Heart left ventricle (tissue), 16 donors: Measurements from ENCODE around the gene BBC3. TPM values are rescaled to one million over a fixed set of nuclear protein-coding genes. Genes with fewer than 3 reads are reported as not detected.

Experiments used
- ATAC-seq, 4 donors: fragments of 200-7000 bp; cut with Tn5 transposase; one replicate each; pipeline ENCODE4 v1.9.1; 2020 to 2022; ENCODE audit warnings: moderate library complexity in 4 of 4, mild to moderate bottlenecking in 3 of 4, moderate number of reproducible peaks in 1 of 4
- DNase-seq, 5 donors: peaks; one replicate each; pipeline ENCODE4 v3.0.0-alpha.2; 2020
- H3K27ac ChIP-seq, 12 donors: fragments of 200-600 bp; sonication (generic) in 4 of 12; one replicate each; pipeline versions ENCODE4 v1.5.0 to v1.8.0; 2016 to 2022; ENCODE audit warnings: mild to moderate bottlenecking in 2 of 12
- H3K27me3 ChIP-seq, 9 donors: fragments of 200-600 bp; sonication (generic) in 2 of 9; one replicate each; pipeline versions ENCODE4 v1.5.1 to v1.8.0; 2016 to 2022; ENCODE audit warnings: mild to moderate bottlenecking in 3 of 9
- H3K36me3 ChIP-seq, 9 donors: fragments of 200-600 bp; sonication (generic) in 2 of 9; one replicate each; pipeline versions ENCODE4 v1.5.0 to v1.8.0; 2018 to 2022; ENCODE audit warnings: mild to moderate bottlenecking in 2 of 9
- H3K4me1 ChIP-seq, 12 donors: fragments of 200-600 bp; sonication (generic) in 4 of 12; one replicate each; pipeline versions ENCODE4 v1.5.0 to v1.8.0; 2016 to 2022; ENCODE audit warnings: mild to moderate bottlenecking in 3 of 12
- H3K4me3 ChIP-seq, 12 donors: fragments of 200-600 bp; sonication (generic) in 4 of 12; one replicate each; pipeline versions ENCODE4 v1.5.0 to v1.8.0; 2017 to 2022; ENCODE audit warnings: mild to moderate bottlenecking in 9 of 12, moderate library complexity in 4 of 12
- H3K9me3 ChIP-seq, 12 donors: fragments of 200-600 bp; sonication (generic) in 4 of 12; one replicate each; pipeline versions ENCODE4 v1.5.0 to v1.8.0; 2016 to 2022; ENCODE audit warnings: mild to moderate bottlenecking in 1 of 12
- POLR2A ChIP-seq, 2 donors: fragments of 450-650 bp; IDR thresholded peaks; one replicate each; pipeline ENCODE4 v1.6.1; 2017; ENCODE audit warnings: antibody characterized with exemption in 2 of 2, mild to moderate bottlenecking in 2 of 2, moderate library complexity in 2 of 2
- WGBS, 4 donors: extraction: QIAGEN DNeasy Blood & Tissue Kit in 2 of 4; methylation state at CpG; one replicate each; pipeline versions ENCODE4 v1.1.5 to v1.1.7; 2013 to 2018; 5-methylcytosine and 5-hydroxymethylcytosine counted together
- intact Hi-C, 10 donors: fragments of 100-400 bp; cut with DNase I; formaldehyde crosslinking; loops; one replicate each; pipeline versions ENCODE4 v1.11.1 to v1.14.2; 2022
- microRNA counts, 2 donors: library from miRNA; unstranded; fragments of <30 nt; microRNA quantifications; one replicate each; lab custom pipeline; 2016
- microRNA-seq, 4 donors: library from miRNA; unstranded; fragments of <30 nt; microRNA quantifications; one replicate each; pipeline versions ENCODE4 to v1.2.0, GENCODE V29; 2017 to 2020
- polyA plus RNA-seq, 2 donors: library from polyadenylated mRNA; stranded (reverse); fragments of 200-250 nt; gene quantifications; one replicate each; pipeline ENCODE4 v1.2.3, GENCODE V29; 2013
- total RNA-seq, 9 donors: library from RNA; depleted of rRNA in 2 of 9; stranded (reverse); fragments of >200 nt in 2 of 9; fragmentation: NEBNext Ultra II Directional in 3 of 9; extraction: Animal tissue kit (Norgen Biotek cat#: 25700) in 3 of 9; gene quantifications; one replicate each; pipeline versions ENCODE4 v1.1.0 to v1.2.4, GENCODE V29; 2016 to 2023
- TF ChIP-seq, protein P1 (sequence below), 12 donors: fragments of 200-600 bp; sonication (generic) in 4 of 12; IDR thresholded peaks; one replicate each; pipeline versions ENCODE4 v1.5.0 to v1.8.0; 2018 to 2022; ENCODE audit warnings: antibody characterized with exemption in 12 of 12, mild to moderate bottlenecking in 5 of 12
- donor health status: ischemic (EF 13 %, LVEDD 7.1; RV severe dilation, severe dysfunction).
- donor health status: healthy with polysubstance abuse.
- donor health status: DM: no; HTN: yes; CAD: no.
- donor health status: DM: no; HTN: no; CAD: no.
- donor health status: ischemic (EF 25% LVEDD 6.9; RV normal size, moderate dysfunction).
- donor health status: ischemic (EF 25% LVEDD 5.7; RV mildly dilated, moderate dysfunction).
- donor health status: healthy.
- donor health status: DM: yes; HTN: yes; CAD: no.
- donor health status: ischemic (EF 35%, LVEDD 5.7; RV mildly dilated, moderate dysfunction).
- donor health status: nonischemic (EF 11% LVEDD 7.7; RV severe dilation, severe dysfunction).
- donor health status: DM: yes; HTN: yes; CAD: no.
- donor health status: PGD.
- donor health status: ischemic (EF 29% LVEDD 5.4; RV normal size, mild dysfunction).
- donor health status: nonischemic (EF 23%, LVEDD 6.1; RV moderate dilation, normal function).

The BBC3 gene
- total and polyA plus RNA-seq, 11 donors, result 1.9 to 5.4 (median 4.6) TPM

DNA sequence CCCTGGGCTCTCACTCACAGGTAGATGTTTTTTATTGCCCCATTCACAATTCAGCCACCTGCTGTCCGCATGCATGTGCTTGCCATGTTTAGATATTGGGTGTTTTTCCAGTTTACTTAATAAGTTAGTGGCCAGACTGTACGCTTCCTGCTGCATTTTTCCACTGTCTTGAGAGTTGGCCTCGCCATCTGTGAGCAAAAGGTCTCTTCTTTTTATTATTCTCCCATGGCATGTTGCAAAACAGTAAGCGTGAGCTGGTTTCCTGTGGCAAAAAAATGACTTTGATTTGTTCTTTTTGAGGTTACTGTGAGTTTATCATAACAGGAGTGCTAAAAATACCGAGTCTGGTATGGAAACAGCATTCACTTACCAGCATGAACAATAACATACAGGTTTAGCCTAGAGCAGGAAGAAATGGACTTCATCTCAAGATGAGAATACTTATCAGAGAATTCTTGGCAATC is 54.3 kb downstream of the BBC3 start:
- Histone ChIP-seq H3K4me3 (no peak overlapping the region), H3K27ac (peak overlapping the region; percentile 1 to 78 (median 45)), H3K9me3 (no peaks in the 10 kb centered on the region), H3K4me1 (peaks cover 8 to 34% (median 20%) of the 10 kb centered on the region in 12 donors), H3K36me3 (peaks cover 0 to 81% (median 35%) of the 10 kb centered on the region in 9 donors), H3K27me3 (no peaks in the 10 kb centered on the region)
- 30 to 46% (median 39%) methylated on average over 5 of the region's 5 CpGs for WGBS, 4 donors
- peak in 3 of 4 donors; percentile 57 to 72 (median 66) for ATAC-seq
- TF ChIP-seq, protein P1, sequence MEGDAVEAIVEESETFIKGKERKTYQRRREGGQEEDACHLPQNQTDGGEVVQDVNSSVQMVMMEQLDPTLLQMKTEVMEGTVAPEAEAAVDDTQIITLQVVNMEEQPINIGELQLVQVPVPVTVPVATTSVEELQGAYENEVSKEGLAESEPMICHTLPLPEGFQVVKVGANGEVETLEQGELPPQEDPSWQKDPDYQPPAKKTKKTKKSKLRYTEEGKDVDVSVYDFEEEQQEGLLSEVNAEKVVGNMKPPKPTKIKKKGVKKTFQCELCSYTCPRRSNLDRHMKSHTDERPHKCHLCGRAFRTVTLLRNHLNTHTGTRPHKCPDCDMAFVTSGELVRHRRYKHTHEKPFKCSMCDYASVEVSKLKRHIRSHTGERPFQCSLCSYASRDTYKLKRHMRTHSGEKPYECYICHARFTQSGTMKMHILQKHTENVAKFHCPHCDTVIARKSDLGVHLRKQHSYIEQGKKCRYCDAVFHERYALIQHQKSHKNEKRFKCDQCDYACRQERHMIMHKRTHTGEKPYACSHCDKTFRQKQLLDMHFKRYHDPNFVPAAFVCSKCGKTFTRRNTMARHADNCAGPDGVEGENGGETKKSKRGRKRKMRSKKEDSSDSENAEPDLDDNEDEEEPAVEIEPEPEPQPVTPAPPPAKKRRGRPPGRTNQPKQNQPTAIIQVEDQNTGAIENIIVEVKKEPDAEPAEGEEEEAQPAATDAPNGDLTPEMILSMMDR (IDR thresholded peaks at IDR 0.05), result no peak
- no peak for TF ChIP-seq POLR2A (IDR thresholded peaks at IDR 0.05)
- DNase-seq, result no peak
- intact Hi-C loops, result no loop called here

DNA sequence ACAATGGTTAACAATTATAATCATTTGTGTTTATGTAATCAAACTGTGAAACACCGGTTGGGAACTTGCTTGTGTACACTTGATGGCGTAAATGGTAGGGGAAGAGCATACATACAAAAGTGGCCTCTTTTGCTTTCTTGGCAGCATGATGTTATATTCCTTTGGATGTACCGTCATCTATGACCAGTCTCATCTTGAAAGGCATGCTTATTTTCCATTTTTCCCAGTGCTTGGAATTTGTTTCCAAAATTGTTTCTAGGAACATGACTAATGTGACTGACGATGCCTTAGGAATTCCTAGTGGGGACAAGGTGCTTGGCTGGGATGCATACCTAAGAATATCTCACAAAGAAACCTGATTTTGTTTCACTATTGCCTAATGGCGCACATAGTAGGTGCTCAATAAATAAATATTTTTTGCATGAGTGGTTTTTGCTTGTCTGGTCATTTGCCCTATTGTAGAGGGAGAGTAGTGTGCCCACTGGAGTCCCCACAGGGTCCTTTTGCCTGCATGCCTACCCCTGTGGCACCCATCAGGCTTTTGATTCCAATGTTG is 54.9 kb downstream of the BBC3 start:
- peaks cover 8 to 30% (median 20%) of the 10 kb centered on the region in 12 donors for H3K4me1 ChIP-seq
- WGBS, 4 donors, result 72 to 80% (median 78%) methylated on average over 5 of the region's 5 CpGs
- H3K36me3 ChIP-seq, result peaks cover 0 to 84% (median 39%) of the 10 kb centered on the region in 9 donors

DNA sequence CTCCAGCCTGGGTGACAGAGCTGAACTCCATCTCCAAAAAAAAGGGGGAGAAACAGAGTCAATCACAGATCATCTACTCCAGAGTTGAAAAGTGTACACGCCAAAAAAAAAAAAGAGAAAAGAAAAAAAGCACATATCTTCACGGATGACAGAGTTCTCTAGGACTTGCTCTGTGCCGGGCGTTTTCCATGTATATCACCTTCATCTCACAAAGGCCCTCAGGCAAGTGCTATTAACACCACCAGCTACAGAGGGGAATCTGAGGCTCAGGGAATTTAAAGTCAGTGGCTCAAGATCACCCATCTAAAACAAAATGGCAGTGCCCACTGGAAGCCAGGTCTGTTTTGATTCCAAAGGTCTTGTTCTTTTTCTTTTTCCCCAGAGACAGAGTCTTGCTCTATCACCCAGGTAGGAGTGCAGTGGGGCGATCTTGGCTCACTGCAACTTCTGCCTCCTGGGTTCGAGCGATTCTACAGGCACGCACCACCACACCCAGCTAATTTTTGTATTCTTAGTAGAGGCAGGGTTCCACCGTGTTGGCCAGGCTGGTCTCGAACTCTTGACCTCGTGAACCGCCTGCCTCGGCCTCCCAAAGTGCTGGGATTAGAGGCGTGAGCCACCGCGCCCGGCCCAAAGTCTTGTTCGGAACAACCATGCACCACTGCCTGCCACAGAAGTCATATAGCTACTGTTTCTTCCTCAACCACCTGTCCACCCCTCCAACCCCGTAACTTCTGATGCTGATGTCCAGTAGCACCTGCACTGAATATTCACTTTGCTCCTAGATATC is 58.1 kb downstream of the BBC3 start:
- intact Hi-C loops, result no loop called here
- H3K27me3 ChIP-seq, result no peaks in the 10 kb centered on the region
- no peak overlapping the region for H3K4me3 ChIP-seq
- H3K36me3 ChIP-seq, result peaks cover 0 to 92% (median 50%) of the 10 kb centered on the region in 9 donors
- no peak for DNase-seq
- no peak overlapping the region for H3K27ac ChIP-seq
- H3K4me1 ChIP-seq, result peaks cover 8 to 26% (median 19%) of the 10 kb centered on the region in 12 donors
- no peak for ATAC-seq
- H3K9me3 ChIP-seq, result no peaks in the 10 kb centered on the region
- TF ChIP-seq POLR2A (IDR thresholded peaks at IDR 0.05), result no peak
- TF ChIP-seq, protein P1 (IDR thresholded peaks at IDR 0.05), result no peak
- 92 to 96% (median 94%) methylated on average over 19 of the region's 19 CpGs for WGBS, 4 donors

More for the DNA sequence above, 54.9 kb downstream of the BBC3 start:
- H3K27ac ChIP-seq, result peak overlapping the region in 9 of 12 donors; percentile 13 to 78 (median 54)
- intact Hi-C loops, result no loop called here
- TF ChIP-seq, protein P1 (IDR thresholded peaks at IDR 0.05), result no peak
- TF ChIP-seq POLR2A (IDR thresholded peaks at IDR 0.05), result no peak
- H3K27me3 ChIP-seq, result no peaks in the 10 kb centered on the region
- ATAC-seq, result no peak
- no peak overlapping the region for H3K4me3 ChIP-seq
- no peaks in the 10 kb centered on the region for H3K9me3 ChIP-seq
- DNase-seq, result no peak

MicroRNA genes within 50 kb of the gene (microRNA counts, 767-probe panel; counts per million panel counts)
- microRNA hsa-miR-3190-5p (lab: Ali Mortazavi, UCI), result 71.6 to 908 counts per million in 2 donors

Small RNA genes lying within 50 kb of the gene (microRNA-seq; reads per million reads assigned to microRNA genes)
- gene MIR3190, result 0 reads per million in 4 donors
- gene MIR3191, result 0 reads per million in 4 donors

Other genes starting within 250 kb of the BBC3 start
- gene NPAS1, start 211.4 kb downstream of the BBC3 start, total RNA-seq, result 1 to 10 TPM in 2 of 9 donors, under 1 TPM in 6, not detected in 1; 0.16 to 1.3 (median 0.53) TPM
- 1 to 10 TPM; 1.2 to 1.3 TPM for gene NPAS1, start 211.4 kb downstream of the BBC3 start, polyA plus RNA-seq
- 10 to 100 TPM; 21.7 to 58.0 (median 24.5) TPM for gene TMEM160, start 182.6 kb downstream of the BBC3 start, total RNA-seq
- gene TMEM160, start 182.6 kb downstream of the BBC3 start, polyA plus RNA-seq, result 10 to 100 TPM; 10.5 to 21.7 TPM
- gene ZC3H4, start 117.4 kb downstream of the BBC3 start, total RNA-seq, result 10 to 100 TPM; 16.5 to 35.0 (median 24.7) TPM
- gene ZC3H4, start 117.4 kb downstream of the BBC3 start, polyA plus RNA-seq, result 10 to 100 TPM in 1 of 2 donors, 1 to 10 TPM in 1; 9.6 to 10.4 TPM
- 10 to 100 TPM; 30.5 to 58.7 (median 49.7) TPM for gene SAE1, start 100.4 kb downstream of the BBC3 start, total RNA-seq
- 10 to 100 TPM; 15.7 to 84.1 TPM for gene SAE1, start 100.4 kb downstream of the BBC3 start, polyA plus RNA-seq
- 10 to 100 TPM in 8 of 9 donors, 1 to 10 TPM in 1; 6.7 to 23.8 (median 14.9) TPM for gene CCDC9, start 25.3 kb upstream of the BBC3 start, total RNA-seq
- 10 to 100 TPM; 29.5 to 33.3 TPM for gene CCDC9, start 25.3 kb upstream of the BBC3 start, polyA plus RNA-seq
- 10 to 100 TPM in 5 of 9 donors, 1 to 10 TPM in 4; 4.8 to 14.0 (median 10.3) TPM for gene INAFM1, start 43.7 kb upstream of the BBC3 start, total RNA-seq
- gene INAFM1, start 43.7 kb upstream of the BBC3 start, polyA plus RNA-seq, result 1 to 10 TPM; 7.4 to 8.3 TPM
- 10 to 100 TPM in 3 of 9 donors, 1 to 10 TPM in 6; 3.0 to 37.9 (median 7.5) TPM for gene C5AR1, start 78.7 kb upstream of the BBC3 start, total RNA-seq
- 1 to 10 TPM in 1 of 2 donors, under 1 TPM in 1; 0.80 to 5.6 TPM for gene C5AR1, start 78.7 kb upstream of the BBC3 start, polyA plus RNA-seq
- 1 to 10 TPM in 3 of 9 donors, under 1 TPM in 6; 0.12 to 3.3 (median 0.94) TPM for gene C5AR2, start 101.0 kb upstream of the BBC3 start, total RNA-seq
- under 1 TPM; 0.23 to 0.55 TPM for gene C5AR2, start 101.0 kb upstream of the BBC3 start, polyA plus RNA-seq
- 10 to 100 TPM in 2 of 9 donors, 1 to 10 TPM in 7; 3.7 to 10.6 (median 6.7) TPM for gene DHX34, start 118.1 kb upstream of the BBC3 start, total RNA-seq
- gene DHX34, start 118.1 kb upstream of the BBC3 start, polyA plus RNA-seq, result 10 to 100 TPM in 1 of 2 donors, 1 to 10 TPM in 1; 6.1 to 13.3 TPM
- gene MEIS3, start 188.3 kb upstream of the BBC3 start, total RNA-seq, result 1 to 10 TPM; 1.8 to 6.0 (median 2.5) TPM
- gene MEIS3, start 188.3 kb upstream of the BBC3 start, polyA plus RNA-seq, result 1 to 10 TPM; 2.4 to 3.7 TPM
- under 1 TPM in 6 of 9 donors, not detected in 3; 0.08 to 0.67 (median 0.30) TPM for gene SLC8A2, start 240.7 kb upstream of the BBC3 start, total RNA-seq
- under 1 TPM in 1 of 2 donors, not detected in 1; 0.12 TPM for gene SLC8A2, start 240.7 kb upstream of the BBC3 start, polyA plus RNA-seq